ENCODE results near the gene CASP4. TPM values are rescaled to one million over a fixed set of nuclear protein-coding genes. Genes with fewer than 3 reads are reported as not detected.

CASP4 gene
- total and polyA plus RNA-seq, 4 donors: 15.5 to 39.0 (median 22.7) TPM

DNA sequence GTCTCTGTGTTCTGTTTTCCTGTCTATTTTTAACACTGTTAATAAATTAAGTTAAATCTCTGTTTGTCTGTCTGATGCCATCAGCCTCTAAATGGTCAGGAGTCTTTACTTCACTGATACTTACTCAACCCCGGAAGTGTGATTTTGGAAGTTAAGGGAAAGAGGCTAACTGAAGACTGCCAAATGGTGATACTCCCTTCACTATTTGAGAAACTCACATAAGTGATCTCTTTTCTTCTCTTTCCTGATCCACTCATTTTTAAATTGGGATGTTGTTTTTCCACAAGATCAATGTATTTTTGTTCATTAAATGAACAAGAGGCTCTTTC is 69.7 kb downstream of the CASP4 start:
- 66% methylated on average over 1 of the region's 1 CpG for WGBS
- no peak for TF ChIP-seq FOXA1 (IDR thresholded peaks at IDR 0.05)
- TF ChIP-seq RXRA (IDR thresholded peaks at IDR 0.05): no peak
- TF ChIP-seq HNF4A (conservative IDR thresholded peaks at IDR 0.05): no peak
- TF ChIP-seq JUND (IDR thresholded peaks at IDR 0.05): no peak
- no peak for TF ChIP-seq SP1 (IDR thresholded peaks at IDR 0.05)
- TF ChIP-seq, protein P1, sequence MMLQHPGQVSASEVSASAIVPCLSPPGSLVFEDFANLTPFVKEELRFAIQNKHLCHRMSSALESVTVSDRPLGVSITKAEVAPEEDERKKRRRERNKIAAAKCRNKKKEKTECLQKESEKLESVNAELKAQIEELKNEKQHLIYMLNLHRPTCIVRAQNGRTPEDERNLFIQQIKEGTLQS (IDR thresholded peaks at IDR 0.05): no peak
- no peak for TF ChIP-seq EGR1 (IDR thresholded peaks at IDR 0.05; ENCODE audit: low read depth in 2 of 2)
- TF ChIP-seq FOXA2 (IDR thresholded peaks at IDR 0.05): no peak
- Histone ChIP-seq H3K36me3 (ENCODE audit: control insufficient read depth in 4 of 4, insufficient read depth in 3 of 4, low read depth in 1 of 4, low read length in 3 of 4) (no peaks in the 10 kb centered on the region), H3K9ac (ENCODE audit: low read depth in 1 of 2, low read length in 2 of 2) (no peak overlapping the region), H3K4me3 (ENCODE audit: low read depth in 1 of 3, low read length in 3 of 3) (no peak overlapping the region), H3K27me3 (ENCODE audit: control insufficient read depth in 4 of 4, insufficient read depth in 4 of 4, low read length in 3 of 4) (peaks cover 0 to 2% (median 0%) of the 10 kb centered on the region in 4 donors), H3K27ac (ENCODE audit: low read depth in 1 of 2, low read length in 2 of 2) (peak overlapping the region in 1 of 2 donors; percentile 47), H3K9me3 (ENCODE audit: control insufficient read depth in 4 of 4, low read length in 3 of 4) (no peaks in the 10 kb centered on the region), H3K4me1 (ENCODE audit: control insufficient read depth in 4 of 4, insufficient read depth in 4 of 4, low read length in 3 of 4) (no peaks in the 10 kb centered on the region)
- no peak for DNase-seq (ENCODE audit: low spot score)

- Histone ChIP-seq H3K9ac (ENCODE audit: low read depth in 1 of 2, low read length in 2 of 2) (no peak within 1 kb of the TSS), H3K27me3 (ENCODE audit: control insufficient read depth in 4 of 4, insufficient read depth in 4 of 4, low read length in 3 of 4) (peaks cover 0 to 2% (median 0%) of the 10 kb centered on the region in 4 donors), H3K27ac (ENCODE audit: low read depth in 1 of 2, low read length in 2 of 2) (peak within 1 kb of the TSS in 1 of 2 donors; percentile 47), H3K4me1 (ENCODE audit: control insufficient read depth in 4 of 4, insufficient read depth in 4 of 4, low read length in 3 of 4) (no peaks in the 10 kb centered on the region), H3K36me3 (ENCODE audit: control insufficient read depth in 4 of 4, insufficient read depth in 3 of 4, low read depth in 1 of 4, low read length in 3 of 4) (no peaks in the 10 kb centered on the region), H3K4me3 (ENCODE audit: low read depth in 1 of 3, low read length in 3 of 3) (no peak within 1 kb of the TSS), H3K9me3 (ENCODE audit: control insufficient read depth in 4 of 4, low read length in 3 of 4) (no peaks in the 10 kb centered on the region)
- 49% methylated on average over 9 of the region's 9 CpGs for WGBS
- no peak for DNase-seq (ENCODE audit: low spot score)
- no peak for TF ChIP-seq JUND (IDR thresholded peaks at IDR 0.05)
- no peak for TF ChIP-seq REST (IDR thresholded peaks at IDR 0.05)
- TF ChIP-seq, protein P2, sequence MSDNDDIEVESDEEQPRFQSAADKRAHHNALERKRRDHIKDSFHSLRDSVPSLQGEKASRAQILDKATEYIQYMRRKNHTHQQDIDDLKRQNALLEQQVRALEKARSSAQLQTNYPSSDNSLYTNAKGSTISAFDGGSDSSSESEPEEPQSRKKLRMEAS (IDR thresholded peaks at IDR 0.05): no peak
Measured at GRCh38 chr11:104897891-104898684, 70.3 kb downstream of the CASP4 start, which contains the start of gene CASP12. Gene CASP12 (minus strand): TSS chr11:104898460.

DNA sequence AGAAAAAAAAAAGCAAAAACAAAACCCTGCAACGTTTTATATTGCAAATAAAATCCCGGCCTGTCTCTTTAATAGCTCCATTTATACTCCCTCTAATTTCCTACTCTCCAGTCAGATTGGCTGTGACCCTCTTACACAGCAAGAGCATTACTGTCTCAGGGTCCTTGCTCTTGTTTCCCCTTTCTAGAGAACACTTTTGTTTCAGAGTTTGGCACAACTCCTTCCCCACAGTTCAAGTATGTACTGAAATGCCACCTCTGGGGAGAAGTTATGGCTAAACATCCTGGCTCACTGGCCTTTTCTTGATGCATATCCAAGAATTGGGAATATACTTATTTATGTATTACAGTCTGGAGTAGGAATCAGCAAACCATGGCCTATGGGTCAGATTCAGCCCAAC is 72.7 kb downstream of the CASP4 start:
- Histone ChIP-seq H3K4me3 (ENCODE audit: low read depth in 1 of 3, low read length in 3 of 3) (no peak overlapping the region), H3K9me3 (ENCODE audit: control insufficient read depth in 4 of 4, low read length in 3 of 4) (no peaks in the 10 kb centered on the region), H3K4me1 (ENCODE audit: control insufficient read depth in 4 of 4, insufficient read depth in 4 of 4, low read length in 3 of 4) (no peaks in the 10 kb centered on the region), H3K27me3 (ENCODE audit: control insufficient read depth in 4 of 4, insufficient read depth in 4 of 4, low read length in 3 of 4) (peaks cover 0 to 2% (median 0%) of the 10 kb centered on the region in 4 donors), H3K27ac (ENCODE audit: low read depth in 1 of 2, low read length in 2 of 2) (no peak overlapping the region), H3K36me3 (ENCODE audit: control insufficient read depth in 4 of 4, insufficient read depth in 3 of 4, low read depth in 1 of 4, low read length in 3 of 4) (no peaks in the 10 kb centered on the region), H3K9ac (ENCODE audit: low read depth in 1 of 2, low read length in 2 of 2) (no peak overlapping the region)
- WGBS: 44% methylated on average over 2 of the region's 2 CpGs
- DNase-seq (ENCODE audit: low spot score): no peak
- TF ChIP-seq JUND (IDR thresholded peaks at IDR 0.05): no peak
- TF ChIP-seq YY1 (IDR thresholded peaks at IDR 0.05): no peak
- no peak for TF ChIP-seq CTCF (IDR thresholded peaks at IDR 0.05; ENCODE audit: low read depth, low read length, missing input control)
- TF ChIP-seq FOXA2 (IDR thresholded peaks at IDR 0.05): no peak
- TF ChIP-seq REST (IDR thresholded peaks at IDR 0.05): no peak
- TF ChIP-seq HNF4A (conservative IDR thresholded peaks at IDR 0.05): no peak
- TF ChIP-seq ZBTB33 (IDR thresholded peaks at IDR 0.05): no peak
- TF ChIP-seq HNF4G (IDR thresholded peaks at IDR 0.05): no peak
- TF ChIP-seq TAF1 (conservative IDR thresholded peaks at IDR 0.05): no peak
- no peak for TF ChIP-seq RXRA (IDR thresholded peaks at IDR 0.05)
